HG03442 (cell line): ENCODE data around the gene DAPK1.

ENCODE experiments used
- ATAC-seq: cut with Tn5 transposase; IDR thresholded peaks from one replicate; pipeline ENCODE4 v1.9.1; 2021; ENCODE audit warnings: mild to moderate bottlenecking, moderate library complexity; ENCODE audit not compliant: unreplicated experiment

DAPK1 gene

GRCh38 chr9:87678650-87679355 lies 181.1 kb downstream of the DAPK1 start:
- no peak for ATAC-seq

GRCh38 chr9:87681271-87682061 lies 183.8 kb downstream of the DAPK1 start:
- ATAC-seq, result no peak

DNA sequence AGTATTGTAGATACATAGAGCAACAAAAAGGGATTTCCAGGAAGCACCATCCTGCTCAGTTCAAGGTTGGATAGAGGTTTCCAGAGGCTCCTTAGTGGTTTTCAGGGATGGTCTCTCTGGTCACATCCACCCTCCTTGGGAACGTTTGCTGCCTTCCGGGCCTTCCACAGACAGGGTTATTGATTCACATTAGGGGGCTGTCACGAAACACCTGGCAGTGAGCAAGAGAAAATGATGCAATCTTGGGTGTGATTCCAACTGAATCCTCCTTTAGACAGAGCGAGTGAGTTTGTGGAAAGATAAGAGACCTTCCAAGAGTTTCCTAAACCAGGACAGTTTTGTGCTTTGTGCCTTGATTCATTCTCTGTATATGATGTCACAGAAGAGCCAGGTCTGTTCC lies 184.4 kb downstream of the DAPK1 start:
- ATAC-seq, result no peak

GRCh38 chr9:87682618-87683017 lies 185.0 kb downstream of the DAPK1 start:
- ATAC-seq, result no peak

- ATAC-seq, result no peak
Measured at GRCh38 chr9:87683751-87684626, 186.3 kb downstream of the DAPK1 start.

DNA sequence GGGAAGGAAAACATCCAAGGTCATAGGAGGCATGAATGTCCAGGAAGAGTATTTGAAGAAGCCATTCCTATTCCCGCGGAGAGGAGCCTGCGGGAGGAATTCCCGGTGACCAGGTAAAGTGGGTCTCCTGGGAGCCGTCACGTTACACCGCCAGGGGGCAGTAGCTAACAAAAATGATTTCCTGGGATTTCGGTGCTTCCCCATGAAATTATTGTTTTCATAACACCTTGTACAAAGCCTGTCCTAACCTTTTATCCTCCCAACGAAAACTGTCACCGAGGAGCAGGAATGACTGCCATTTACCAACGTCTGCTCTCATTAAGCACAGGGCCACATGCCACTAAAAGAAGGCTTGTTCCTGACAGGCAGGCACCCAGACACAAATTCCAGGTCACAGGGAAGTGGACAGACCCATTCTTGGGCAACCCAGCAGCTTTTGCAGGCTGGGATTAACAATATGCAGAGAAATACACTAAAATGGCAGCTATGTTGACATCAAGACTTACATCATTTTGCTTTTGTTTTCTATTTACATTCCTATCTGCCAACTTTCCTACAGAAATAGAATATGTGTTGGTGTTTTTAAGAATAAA lies 187.1 kb downstream of the DAPK1 start:
- no peak for ATAC-seq

DNA sequence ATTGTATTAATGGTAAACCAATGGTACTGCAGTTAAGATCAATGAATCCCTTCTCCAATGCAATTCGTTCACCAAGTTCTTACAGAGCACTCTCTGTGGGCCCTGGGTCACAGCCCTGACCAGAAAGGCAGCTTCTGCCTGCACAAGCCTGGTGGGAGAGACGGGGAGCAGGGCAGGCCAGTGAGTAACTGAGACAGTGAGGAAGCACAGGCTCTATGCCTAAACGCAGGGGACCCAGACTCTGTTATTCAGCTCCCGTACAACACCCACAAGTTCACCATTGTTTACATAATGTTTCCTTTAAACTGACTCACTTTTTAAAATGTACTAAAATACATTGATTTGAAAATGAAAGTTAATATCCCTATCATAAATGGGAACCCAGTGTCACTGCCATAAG lies 187.8 kb downstream of the DAPK1 start:
- ATAC-seq, result no peak

- no peak for ATAC-seq
Measured at GRCh38 chr9:87685871-87686519, 188.3 kb downstream of the DAPK1 start.

GRCh38 chr9:87686520-87687090 lies 188.9 kb downstream of the DAPK1 start:
- no peak for ATAC-seq

DNA sequence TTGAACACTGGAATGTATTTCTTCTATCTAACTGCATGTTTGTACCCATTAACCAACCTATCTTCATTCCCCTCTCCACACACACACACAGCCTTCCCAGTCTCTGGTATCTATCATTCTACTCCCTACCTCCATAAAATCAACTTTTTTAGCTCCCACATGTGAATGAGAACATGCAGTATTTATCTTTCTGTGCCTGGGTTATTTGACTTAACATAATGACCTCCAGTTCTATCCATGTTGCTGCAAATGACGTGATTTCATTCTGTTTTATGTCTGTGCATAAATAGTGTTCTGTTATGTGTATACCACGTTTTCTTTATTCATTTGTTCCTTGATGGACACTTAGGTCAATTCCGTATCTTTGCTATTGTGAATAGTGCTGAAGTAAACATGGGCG lies 189.5 kb downstream of the DAPK1 start:
- ATAC-seq, result no peak

GRCh38 chr9:87694236-87694755 lies 196.6 kb downstream of the DAPK1 start:
- no peak for ATAC-seq

DNA sequence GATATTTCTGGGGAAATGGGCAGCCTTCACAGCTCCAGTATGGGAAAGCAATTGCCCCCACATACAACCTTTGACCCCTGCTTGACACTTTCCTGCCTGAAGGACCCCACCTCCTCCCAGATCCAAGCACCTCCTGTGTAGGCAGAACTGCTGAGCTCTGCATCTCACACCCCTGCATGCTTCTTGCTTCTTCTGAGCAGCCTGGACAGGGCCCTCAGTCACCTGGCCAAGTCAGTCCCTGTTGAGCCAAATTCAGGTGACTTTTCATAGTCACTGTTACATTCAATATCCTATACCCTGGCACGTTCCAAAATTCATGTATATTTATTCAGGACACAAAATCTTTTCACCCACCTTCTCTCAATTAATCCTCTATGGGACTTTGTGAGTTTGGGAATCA lies 197.9 kb downstream of the DAPK1 start:
- ATAC-seq, result no peak

DNA sequence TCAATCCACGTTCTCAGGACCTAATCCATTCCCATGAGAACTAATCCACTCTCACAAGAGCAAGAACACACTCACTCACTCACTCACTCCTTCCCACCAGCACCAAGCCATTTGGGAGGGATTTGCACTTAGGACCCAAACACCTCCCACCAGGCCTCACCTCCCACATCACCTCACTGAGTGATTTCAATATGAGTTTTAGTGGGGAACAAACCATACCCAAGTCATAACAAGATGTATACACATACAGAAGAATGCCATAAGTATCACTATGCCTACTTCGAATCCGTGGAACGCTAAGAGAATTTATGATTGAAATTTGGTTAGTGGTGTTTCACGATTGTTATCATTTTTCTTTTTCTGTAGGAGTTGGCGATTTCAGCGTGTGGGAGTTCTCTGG lies 199.0 kb downstream of the DAPK1 start:
- no peak for ATAC-seq

GRCh38 chr9:87698069-87698809 lies 200.6 kb downstream of the DAPK1 start:
- no peak for ATAC-seq

DNA sequence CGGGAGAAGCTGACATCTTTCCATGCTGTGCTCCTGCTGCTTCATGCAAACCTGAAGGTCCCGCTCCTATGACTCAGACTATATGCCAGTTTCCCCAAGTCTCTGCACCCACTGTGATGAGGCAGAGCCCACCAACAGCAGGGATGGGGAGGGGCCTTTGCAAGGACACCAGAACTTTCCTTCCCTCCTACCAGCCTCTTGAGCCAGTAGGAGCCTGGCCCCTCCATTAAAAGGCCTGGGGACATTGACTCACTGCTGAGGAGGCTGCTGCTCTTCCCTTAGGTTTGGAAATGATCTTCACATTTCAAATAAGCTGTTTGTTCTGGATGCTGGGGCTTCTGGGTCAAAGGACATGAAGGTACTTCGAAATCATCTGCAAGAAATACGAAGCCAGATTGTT lies 202.2 kb downstream of the DAPK1 start:
- ATAC-seq, result no peak

DNA sequence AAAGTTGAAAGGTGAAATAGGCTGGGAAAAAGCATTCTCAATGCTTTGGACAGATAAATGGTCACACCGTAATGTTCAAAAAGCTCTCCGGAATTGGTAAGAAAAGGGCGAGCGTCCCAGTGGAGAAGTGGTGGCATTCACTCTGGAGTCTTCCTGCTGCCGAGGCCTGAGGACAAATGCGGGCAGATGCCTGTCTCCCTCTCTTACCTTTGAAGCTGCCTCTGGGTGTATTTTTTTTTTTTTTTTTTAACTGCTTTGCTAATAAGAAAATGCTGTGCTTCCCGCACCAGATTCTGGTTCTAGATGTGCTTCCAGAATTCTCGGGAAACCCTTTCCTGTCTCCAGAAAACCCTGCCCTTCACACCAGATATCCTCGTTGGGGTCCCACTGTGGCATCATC lies 203.8 kb downstream of the DAPK1 start:
- no peak for ATAC-seq

DNA sequence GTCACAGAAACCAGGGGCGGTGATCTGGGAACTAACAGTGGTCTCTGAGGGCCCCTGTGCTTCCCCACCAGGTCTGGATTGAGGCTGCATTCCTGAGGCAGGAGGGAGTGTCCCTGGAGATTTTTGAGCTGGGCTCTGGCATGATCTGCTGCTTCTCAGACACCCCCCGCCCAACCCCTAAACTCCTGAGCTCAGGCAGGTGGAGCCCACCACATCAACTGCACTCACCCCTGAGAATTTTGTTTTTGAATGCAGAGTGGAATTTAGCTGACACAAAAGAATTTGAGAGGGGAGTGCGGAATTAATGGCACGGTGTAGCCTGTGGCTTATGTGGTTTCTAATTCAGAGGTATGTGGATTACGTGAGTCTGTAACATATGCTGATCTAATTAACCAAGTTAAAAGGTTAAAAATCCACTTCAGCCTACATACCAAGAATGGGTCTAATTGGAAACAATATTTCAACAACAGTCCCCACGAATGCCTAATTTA lies 204.3 kb downstream of the DAPK1 start:
- no peak for ATAC-seq

DNA sequence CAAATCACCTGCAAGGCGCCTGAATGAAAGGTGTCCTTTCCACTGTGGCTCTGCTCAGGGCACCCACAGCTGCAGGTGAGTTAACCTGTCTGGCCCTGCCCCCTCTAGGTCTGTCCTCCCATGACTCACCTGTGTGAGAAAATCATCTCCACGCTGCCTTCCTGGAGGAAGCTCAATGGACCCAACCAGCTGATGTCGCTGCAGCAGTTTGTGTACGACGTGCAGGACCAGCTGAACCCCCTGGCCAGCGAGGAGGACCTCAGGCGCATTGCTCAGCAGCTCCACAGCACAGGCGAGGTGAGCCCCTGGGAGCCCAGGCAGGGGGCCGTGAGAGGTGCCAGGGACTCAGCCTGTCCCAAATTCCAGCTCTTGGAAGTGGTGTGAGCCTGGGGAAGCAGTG lies 205.3 kb downstream of the DAPK1 start:
- ATAC-seq, result no peak

GRCh38 chr9:87703636-87704276 lies 206.1 kb downstream of the DAPK1 start:
- ATAC-seq, result no peak
